OCI-LY7 (cell line): Measurements from ENCODE around the gene APOBEC3C. TPM values are rescaled to one million over a fixed set of nuclear protein-coding genes. Genes with fewer than 3 reads are reported as not detected.

Experiments used
- BruUV-seq: library from RNA; stranded (reverse); fragments of 400-500 nt; replicated peaks from 2 replicates; lab custom pipeline; 2021; lab: Mats Ljungman, UMichigan
- CTCF ChIA-PET: fragments of 300-600 bp; sonication (Branson Sonifier 250); formaldehyde crosslinking; loops from one replicate; lab custom pipeline; 2022; ENCODE audit warnings: antibody characterized with exemption; ENCODE audit not compliant: unreplicated experiment; lab: Charles Lee
- POLR2A ChIA-PET: fragments of 300-600 bp; sonication (Branson Sonifier 250); formaldehyde crosslinking; loops from one replicate; lab custom pipeline; 2022; ENCODE audit warnings: antibody characterized with exemption; lab: Charles Lee
- DNase-seq: peaks from one replicate; pipeline ENCODE4 v3.0.0-alpha.2; 2015; ENCODE audit warnings: low spot score
- H2AFZ ChIP-seq: fragments of 200-600 bp; sonication (generic), shearing (Covaris generic); 2 replicates; pipeline ENCODE4 v1.6.1; 2014; ENCODE audit warnings: mild to moderate bottlenecking, antibody characterized with exemption, low read length, moderate library complexity
- H3K27ac ChIP-seq: fragments of 200-600 bp; sonication (generic); 2 replicates; pipeline ENCODE4 v1.5.1; 2014; ENCODE audit warnings: mixed run types, low read depth, mild to moderate bottlenecking, moderate library complexity, low read length, inconsistent platforms; ENCODE audit not compliant: poor library complexity, severe bottlenecking
- H3K36me3 ChIP-seq: fragments of 200-600 bp; sonication (generic); 2 replicates; pipeline ENCODE4 v1.6.1; 2014; ENCODE audit warnings: mild to moderate bottlenecking, antibody characterized with exemption, low read length, moderate library complexity, mixed read lengths; ENCODE audit not compliant: insufficient read depth
- H3K4me1 ChIP-seq: fragments of 200-600 bp; sonication (generic); 2 replicates; pipeline ENCODE4 v1.5.1; 2014; ENCODE audit warnings: mild to moderate bottlenecking, low read length; ENCODE audit not compliant: insufficient read depth, poor library complexity, severe bottlenecking
- H3K4me2 ChIP-seq: fragments of 200-600 bp; sonication (generic); 2 replicates; pipeline ENCODE4 v1.6.1; 2014; ENCODE audit warnings: mild to moderate bottlenecking, low read length
- H3K4me3 ChIP-seq: fragments of 200-600 bp; sonication (generic); 2 replicates; pipeline ENCODE4 v1.5.1; 2014; ENCODE audit warnings: mild to moderate bottlenecking, low read depth, low read length; ENCODE audit not compliant: poor library complexity, severe bottlenecking
- H3K79me2 ChIP-seq: fragments of 200-600 bp; sonication (generic); 2 replicates; pipeline ENCODE4 v1.6.1; 2016; ENCODE audit warnings: low read depth, mild to moderate bottlenecking, low read length, moderate library complexity, mixed read lengths; ENCODE audit not compliant: insufficient read depth
- H3K9me2 ChIP-seq: fragments of 200-600 bp; sonication (generic); 2 replicates; pipeline ENCODE4 v1.6.1; 2016; ENCODE audit warnings: mild to moderate bottlenecking, low read length, mixed read lengths; ENCODE audit not compliant: insufficient read depth
- H3K9me3 ChIP-seq: fragments of 200-600 bp; sonication (generic); 2 replicates; pipeline ENCODE4 v1.6.1; 2014; ENCODE audit warnings: mild to moderate bottlenecking, mixed run types, low read length, mixed read lengths
- H4K20me1 ChIP-seq: fragments of 200-600 bp; sonication (generic); 2 replicates; pipeline ENCODE4 v1.6.1; 2014; ENCODE audit warnings: mild to moderate bottlenecking, antibody characterized with exemption, low read length, moderate library complexity, mixed read lengths; ENCODE audit not compliant: insufficient read depth
- EZH2phosphoT487 ChIP-seq: fragments of 200-600 bp; sonication (generic); IDR thresholded peaks from 2 replicates; pipeline ENCODE4 v1.6.1; 2018; ENCODE audit warnings: low read depth, borderline replicate concordance, mild to moderate bottlenecking, mixed run types, antibody characterized with exemption, low read length, moderate library complexity, mixed read lengths
- intact Hi-C: fragments of 100-400 bp; cut with micrococcal nuclease; formaldehyde crosslinking; loops from one replicate; pipeline ENCODE4 v1.10.0; 2022; ENCODE audit not compliant: unreplicated experiment
- total RNA-seq, 2 experiments: library from RNA; depleted of rRNA in 1 of 2; stranded (reverse); fragments of >200 nt in 1 of 2; shearing (Covaris generic) in 1 of 2; gene quantifications; 2 replicates each; pipeline ENCODE4 v1.2.3, GENCODE V29; 2014 to 2022
- TF ChIP-seq, protein P1 (sequence below): fragments of 200-600 bp; sonication (generic); conservative IDR thresholded peaks from 2 replicates; pipeline ENCODE4 v1.5.1; 2014; ENCODE audit warnings: mild to moderate bottlenecking, antibody characterized with exemption, low read length, moderate library complexity, mixed read lengths

APOBEC3C gene
- total RNA-seq, 2 experiments from 2014 or later = 4.3 to 74.0 TPM

DNA sequence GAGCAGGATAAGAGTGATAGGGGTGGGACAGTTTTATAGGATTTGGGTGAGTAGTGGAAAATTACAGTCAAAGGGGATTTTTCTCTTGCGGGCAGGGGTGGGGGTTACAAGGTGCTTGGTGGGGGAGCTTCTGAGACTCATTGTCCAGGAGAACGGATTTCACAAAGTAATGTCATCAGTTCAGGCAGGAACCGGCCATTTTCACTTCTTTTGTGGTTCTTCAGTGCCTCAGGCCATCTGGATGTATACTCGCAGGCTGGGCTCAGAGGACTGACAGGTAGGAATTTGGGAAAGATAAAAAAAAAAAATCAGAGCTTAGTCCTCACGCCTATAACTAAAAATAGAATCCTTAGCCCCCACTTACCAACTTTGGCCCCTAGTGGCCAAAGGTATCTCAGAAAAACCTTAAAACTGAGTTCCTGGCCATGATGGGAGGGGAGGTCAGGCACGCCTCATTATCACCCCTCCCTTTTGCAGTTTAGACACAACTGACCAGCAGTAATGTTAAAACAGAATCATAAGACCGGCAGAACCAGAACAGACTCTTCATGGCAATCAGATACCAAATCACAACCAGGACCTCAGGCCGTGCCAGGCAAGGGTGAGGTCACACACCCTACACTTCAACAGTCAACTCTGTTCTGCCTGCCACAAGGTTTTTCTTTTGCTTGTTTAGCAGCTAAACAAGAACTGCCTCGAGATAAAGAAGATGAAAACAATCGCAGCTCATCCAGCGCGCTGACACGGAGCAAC, 54.2 kb downstream of the APOBEC3C start:
- intact Hi-C loops = loop anchor here (5.0 kb wide), 1 partner anchor 56 kb away; the partner anchor contains the start of gene APOBEC3C
- Histone ChIP-seq H3K4me2 (peak overlapping the region; percentile 57), H3K27ac (peak overlapping the region; percentile 96), H3K36me3 (peaks cover 7% of the 10 kb centered on the region; the same call in 1 of the 2 replicates), H3K4me1 (peaks cover 93% of the 10 kb centered on the region), H3K4me3 (peak overlapping the region; percentile 59), H4K20me1 (no peaks in the 10 kb centered on the region), H3K9me2 (no peaks in the 10 kb centered on the region), H3K79me2 (peaks cover 4% of the 10 kb centered on the region; the same call in 1 of the 2 replicates), H2AFZ (peak overlapping the region; percentile 47; the same call in 1 of the 2 replicates), H3K9me3 (no peaks in the 10 kb centered on the region; the same call in 1 of the 2 replicates)
- TF ChIP-seq, protein P1, sequence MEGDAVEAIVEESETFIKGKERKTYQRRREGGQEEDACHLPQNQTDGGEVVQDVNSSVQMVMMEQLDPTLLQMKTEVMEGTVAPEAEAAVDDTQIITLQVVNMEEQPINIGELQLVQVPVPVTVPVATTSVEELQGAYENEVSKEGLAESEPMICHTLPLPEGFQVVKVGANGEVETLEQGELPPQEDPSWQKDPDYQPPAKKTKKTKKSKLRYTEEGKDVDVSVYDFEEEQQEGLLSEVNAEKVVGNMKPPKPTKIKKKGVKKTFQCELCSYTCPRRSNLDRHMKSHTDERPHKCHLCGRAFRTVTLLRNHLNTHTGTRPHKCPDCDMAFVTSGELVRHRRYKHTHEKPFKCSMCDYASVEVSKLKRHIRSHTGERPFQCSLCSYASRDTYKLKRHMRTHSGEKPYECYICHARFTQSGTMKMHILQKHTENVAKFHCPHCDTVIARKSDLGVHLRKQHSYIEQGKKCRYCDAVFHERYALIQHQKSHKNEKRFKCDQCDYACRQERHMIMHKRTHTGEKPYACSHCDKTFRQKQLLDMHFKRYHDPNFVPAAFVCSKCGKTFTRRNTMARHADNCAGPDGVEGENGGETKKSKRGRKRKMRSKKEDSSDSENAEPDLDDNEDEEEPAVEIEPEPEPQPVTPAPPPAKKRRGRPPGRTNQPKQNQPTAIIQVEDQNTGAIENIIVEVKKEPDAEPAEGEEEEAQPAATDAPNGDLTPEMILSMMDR = peak; percentile 70
- TF ChIP-seq EZH2phosphoT487 = no peak
- peak; percentile 36 for DNase-seq
- ChIA-PET CTCF (interaction anchor here (1.0 kb wide), 3 partner anchors 9 to 53 kb away, joined by 3 to 4 read pairs (median 3); no protein-coding TSS in a partner anchor), POLR2A (no interaction called here)
- BruUV-seq = no TSS peak

Other genes with a start within 250 kb of the APOBEC3C start
- 6.8 and 7.1 TPM in 2 replicates for gene DNAL4, start 220.1 kb upstream of the APOBEC3C start, total RNA-seq (2014; rRNA removed; shearing (Covaris generic))
- gene DNAL4, start 220.1 kb upstream of the APOBEC3C start, total RNA-seq (2022) = 6.4 and 6.6 TPM in 2 replicates
- gene NPTXR, start 170.2 kb upstream of the APOBEC3C start, total RNA-seq (2014; rRNA removed; shearing (Covaris generic)) = not detected in 2 replicates
- gene NPTXR, start 170.2 kb upstream of the APOBEC3C start, total RNA-seq (2022) = 0.08 and 0.11 TPM in 2 replicates
- 41.9 and 45.2 TPM in 2 replicates for gene CBX6, start 142.0 kb upstream of the APOBEC3C start, total RNA-seq (2014; rRNA removed; shearing (Covaris generic))
- gene CBX6, start 142.0 kb upstream of the APOBEC3C start, total RNA-seq (2022) = 62.2 and 67.2 TPM in 2 replicates
- not detected in 2 replicates for gene APOBEC3A, start 56.6 kb upstream of the APOBEC3C start, total RNA-seq (2014; rRNA removed; shearing (Covaris generic))
- not detected in 2 replicates for gene APOBEC3A, start 56.6 kb upstream of the APOBEC3C start, total RNA-seq (2022)
- gene APOBEC3B, start 31.9 kb upstream of the APOBEC3C start, total RNA-seq (2014; rRNA removed; shearing (Covaris generic)) = 0.49 and 1.7 TPM in 2 replicates
- gene APOBEC3B, start 31.9 kb upstream of the APOBEC3C start, total RNA-seq (2022) = 31.1 and 31.9 TPM in 2 replicates
- gene APOBEC3D, start 6.9 kb downstream of the APOBEC3C start, total RNA-seq (2014; rRNA removed; shearing (Covaris generic)) = 11.6 and 13.1 TPM in 2 replicates
- gene APOBEC3D, start 6.9 kb downstream of the APOBEC3C start, total RNA-seq (2022) = 22.9 and 26.3 TPM in 2 replicates
- 3.7 and 3.9 TPM in 2 replicates for gene APOBEC3F, start 26.6 kb downstream of the APOBEC3C start, total RNA-seq (2014; rRNA removed; shearing (Covaris generic))
- 19.2 and 20.7 TPM in 2 replicates for gene APOBEC3F, start 26.6 kb downstream of the APOBEC3C start, total RNA-seq (2022)
- gene APOBEC3G, start 63.0 kb downstream of the APOBEC3C start, total RNA-seq (2014; rRNA removed; shearing (Covaris generic)) = 49.8 and 60.2 TPM in 2 replicates
- 34.4 and 36.7 TPM in 2 replicates for gene APOBEC3G, start 63.0 kb downstream of the APOBEC3C start, total RNA-seq (2022)
- gene APOBEC3H, start 83.0 kb downstream of the APOBEC3C start, total RNA-seq (2014; rRNA removed; shearing (Covaris generic)) = 0.15 and 1.2 TPM in 2 replicates
- gene APOBEC3H, start 83.0 kb downstream of the APOBEC3C start, total RNA-seq (2022) = 0.99 and 1.5 TPM in 2 replicates
- 7.3 and 11.9 TPM in 2 replicates for gene CBX7, start 138.4 kb downstream of the APOBEC3C start, total RNA-seq (2014; rRNA removed; shearing (Covaris generic))
- gene CBX7, start 138.4 kb downstream of the APOBEC3C start, total RNA-seq (2022) = 19.6 and 31.5 TPM in 2 replicates
- gene PDGFB, start 230.7 kb downstream of the APOBEC3C start, total RNA-seq (2014; rRNA removed; shearing (Covaris generic)) = not detected in 2 replicates
- gene PDGFB, start 230.7 kb downstream of the APOBEC3C start, total RNA-seq (2022) = 0.13 and 0.27 TPM in 2 replicates